Stomach (tissue), 9 donors: ENCODE results near the gene C2orf78. TPM values are rescaled to one million over a fixed set of nuclear protein-coding genes. Genes with fewer than 3 reads are reported as not detected.
"Not testable (repeated sequence)": the region's sequence is repeated elsewhere in the genome, so short reads cannot be mapped to it uniquely, and the experiment has no call there.

ENCODE experiments used
- DNase-seq, 2 donors: peaks; one replicate each; pipeline versions ENCODE4 v3.0.0 to v3.0.0-alpha.2; 2013 to 2019
- H3K27ac ChIP-seq, 5 donors: fragments of 200-600 bp in 4 of 5; sonication (generic) in 4 of 5; one replicate each; pipeline ENCODE4 v1.5.1; 2013 to 2019; ENCODE audit warnings: mild to moderate bottlenecking in 1 of 5, moderate library complexity in 1 of 5
- H3K27me3 ChIP-seq, 3 donors: fragments of 200-600 bp; sonication (generic); one replicate each; pipeline ENCODE4 v1.5.1; 2017 to 2019; ENCODE audit warnings: mixed run types in 1 of 3
- H3K36me3 ChIP-seq, 4 donors: fragments of 200-600 bp; sonication (generic); 1 replicate in 3 of 4; 2 replicates in 1 of 4; pipeline ENCODE4 v1.5.1; 2016 to 2019
- H3K4me1 ChIP-seq, 4 donors: fragments of 200-600 bp; sonication (generic); one replicate each; pipeline ENCODE4 v1.5.1; 2016 to 2019
- H3K4me3 ChIP-seq, 4 donors: fragments of 200-600 bp; sonication (generic) in 3 of 4; one replicate each; pipeline ENCODE4 v1.5.1; 2016 to 2019; ENCODE audit warnings: mild to moderate bottlenecking in 1 of 4
- H3K9me3 ChIP-seq, 4 donors: fragments of 200-600 bp; sonication (generic); one replicate each; pipeline ENCODE4 v1.5.1; 2016 to 2019
- EP300 ChIP-seq: sonication (generic); formaldehyde crosslinking; IDR thresholded peaks from one replicate; pipeline ENCODE4 v1.6.1; 2017; ENCODE audit warnings: antibody characterized with exemption
- POLR2A ChIP-seq, 4 donors: fragments of 450-650 bp; IDR thresholded peaks; one replicate each; pipeline ENCODE4 v1.6.1; 2016; ENCODE audit warnings: antibody characterized with exemption in 4 of 4, control low read depth in 2 of 4, mild to moderate bottlenecking in 1 of 4, moderate library complexity in 1 of 4
- POLR2AphosphoS5 ChIP-seq, 3 donors: sonication (generic); formaldehyde crosslinking; IDR thresholded peaks; one replicate each; pipeline ENCODE4 v1.6.1; 2016; ENCODE audit warnings: antibody characterized with exemption in 3 of 3
- WGBS, 5 donors: extraction: QIAGEN DNeasy Blood & Tissue Kit in 3 of 5; methylation state at CpG; one replicate each; pipeline versions ENCODE4 v1.1.5 to v1.1.7; 2013 to 2018; 5-methylcytosine and 5-hydroxymethylcytosine counted together
- intact Hi-C: fragments of 100-400 bp; cut with DNase I; formaldehyde crosslinking; loops from one replicate; pipeline ENCODE4 v1.15.1; 2023; ENCODE audit warnings: low total_unique reads
- polyA plus RNA-seq, 3 donors: library from polyadenylated mRNA; stranded (reverse); fragments of 200-250 nt; gene quantifications; one replicate each; pipeline ENCODE4 v1.2.3, GENCODE V29; 2013
- total RNA-seq, 5 donors: library from RNA; depleted of rRNA; stranded (reverse); fragments of >200 nt; gene quantifications; one replicate each; pipeline versions ENCODE4 v1.1.0 to v1.2.3, GENCODE V29; 2014 to 2016
- TF ChIP-seq, protein P1 (sequence below), 7 experiments: fragments of 450-650 bp in 4 of 7; fragments of 200-600 bp in 3 of 7; sonication (generic) in 3 of 7; IDR thresholded peaks; one replicate each; pipeline ENCODE4 v1.5.1; 2016 to 2019; ENCODE audit warnings: antibody characterized with exemption in 7 of 7, control low read depth in 2 of 7, mild to moderate bottlenecking in 1 of 7
- donor health status: healthy with polysubstance abuse.
- donor health status: Bipolar disorder and iron deficiency.
- donor health status: healthy.

Gene C2orf78
- total and polyA plus RNA-seq, 8 donors = not detected

GRCh38 chr2:73776869-73777519 is 7.0 kb upstream of the C2orf78 start:
- Histone ChIP-seq H3K4me3 (no peak overlapping the region), H3K27me3 (no peaks in the 10 kb centered on the region), H3K4me1 (peaks cover 10 to 35% (median 20%) of the 10 kb centered on the region in 4 donors), H3K9me3 (no peaks in the 10 kb centered on the region), H3K27ac (no peak overlapping the region), H3K36me3 (peaks cover 20 to 59% (median 57%) of the 10 kb centered on the region in 4 donors)
- 88 to 92% (median 92%) methylated on average over 7 to 8 of the region's 8 CpGs for WGBS, 5 donors
- DNase-seq = no peak
- intact Hi-C loops = no loop called here
- TF ChIP-seq POLR2AphosphoS5 (IDR thresholded peaks at IDR 0.05) (no peak), POLR2A (IDR thresholded peaks at IDR 0.05) (no peak), EP300 (no peak)
- TF ChIP-seq, protein P1, sequence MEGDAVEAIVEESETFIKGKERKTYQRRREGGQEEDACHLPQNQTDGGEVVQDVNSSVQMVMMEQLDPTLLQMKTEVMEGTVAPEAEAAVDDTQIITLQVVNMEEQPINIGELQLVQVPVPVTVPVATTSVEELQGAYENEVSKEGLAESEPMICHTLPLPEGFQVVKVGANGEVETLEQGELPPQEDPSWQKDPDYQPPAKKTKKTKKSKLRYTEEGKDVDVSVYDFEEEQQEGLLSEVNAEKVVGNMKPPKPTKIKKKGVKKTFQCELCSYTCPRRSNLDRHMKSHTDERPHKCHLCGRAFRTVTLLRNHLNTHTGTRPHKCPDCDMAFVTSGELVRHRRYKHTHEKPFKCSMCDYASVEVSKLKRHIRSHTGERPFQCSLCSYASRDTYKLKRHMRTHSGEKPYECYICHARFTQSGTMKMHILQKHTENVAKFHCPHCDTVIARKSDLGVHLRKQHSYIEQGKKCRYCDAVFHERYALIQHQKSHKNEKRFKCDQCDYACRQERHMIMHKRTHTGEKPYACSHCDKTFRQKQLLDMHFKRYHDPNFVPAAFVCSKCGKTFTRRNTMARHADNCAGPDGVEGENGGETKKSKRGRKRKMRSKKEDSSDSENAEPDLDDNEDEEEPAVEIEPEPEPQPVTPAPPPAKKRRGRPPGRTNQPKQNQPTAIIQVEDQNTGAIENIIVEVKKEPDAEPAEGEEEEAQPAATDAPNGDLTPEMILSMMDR (IDR thresholded peaks at IDR 0.05) = no peak

DNA sequence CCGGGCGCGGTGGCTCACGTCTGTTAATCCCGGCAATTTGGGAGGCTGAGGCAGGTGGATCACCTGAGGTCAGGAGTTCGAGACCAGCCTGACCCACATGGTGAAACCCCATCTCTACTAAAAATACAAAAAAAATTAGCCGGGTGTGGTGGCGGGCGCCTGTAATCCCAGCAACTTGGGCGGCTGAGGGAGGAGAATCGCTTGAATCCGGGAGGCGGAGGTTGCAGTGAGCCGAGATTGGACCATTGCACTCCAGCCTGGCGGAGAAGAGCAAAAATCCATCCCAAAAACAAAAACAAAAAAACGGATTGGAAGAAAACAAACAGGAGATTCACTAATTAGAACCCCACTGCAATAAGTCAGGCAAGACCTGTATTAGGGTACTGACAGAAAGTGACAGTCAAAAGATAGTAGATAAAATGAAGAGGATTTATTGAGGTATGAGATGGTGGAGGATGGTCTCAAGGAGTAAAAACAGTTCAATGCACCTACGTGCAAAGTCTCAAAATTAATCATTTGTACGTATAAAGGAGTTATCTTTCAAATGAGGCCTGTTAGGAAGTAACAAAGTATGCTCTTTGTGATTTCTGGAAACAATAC is 5.0 kb upstream of the C2orf78 start:
- intact Hi-C loops, H3K27me3 ChIP-seq, H3K9me3 ChIP-seq, DNase-seq: not testable (repeated sequence)
- 68 to 73% (median 72%) methylated on average over 18 of the region's 18 CpGs for WGBS, 5 donors
- H3K27ac ChIP-seq = peak overlapping the region in 4 of 5 donors; percentile 91 to 94 (median 93)
- peaks cover 13 to 40% (median 37%) of the 10 kb centered on the region in 4 donors for H3K36me3 ChIP-seq
- peak overlapping the region; percentile 79 to 91 (median 86) for H3K4me3 ChIP-seq
- H3K4me1 ChIP-seq = peaks cover 10 to 35% (median 20%) of the 10 kb centered on the region in 4 donors

GRCh38 chr2:73779467-73780236 is 4.3 kb upstream of the C2orf78 start, which contains the start of gene DUSP11:
Gene DUSP11, minus strand, starts transcription at chr2:73780103. Its CDS starts 129 bp downstream, at chr2:73779974.
- 0 to 1% (median 0%) methylated on average over 35 to 40 of the region's 40 CpGs for WGBS, 5 donors
- TF ChIP-seq POLR2A (IDR thresholded peaks at IDR 0.05) (peak in 2 of 4 donors; percentile 61 to 74), POLR2AphosphoS5 (IDR thresholded peaks at IDR 0.05) (peak; percentile 92 to 96 (median 92)), EP300 (no peak)
- TF ChIP-seq, protein P1 (IDR thresholded peaks at IDR 0.05) = peak in 5 of 7 experiments; percentile 79 to 95 (median 82)

GRCh38 chr2:73780237-73780582 is 3.8 kb upstream of the C2orf78 start:
- TF ChIP-seq POLR2A (IDR thresholded peaks at IDR 0.05) (no peak), POLR2AphosphoS5 (IDR thresholded peaks at IDR 0.05) (no peak), EP300 (no peak)
- TF ChIP-seq, protein P1 (IDR thresholded peaks at IDR 0.05) = no peak
- peaks cover 10 to 35% (median 20%) of the 10 kb centered on the region in 4 donors for H3K4me1 ChIP-seq
- intact Hi-C loops = no loop called here
- H3K27ac ChIP-seq = peak overlapping the region in 3 of 5 donors; percentile 91 to 94 (median 93)
- H3K27me3 ChIP-seq = no peaks in the 10 kb centered on the region
- peak overlapping the region; percentile 79 to 91 (median 86) for H3K4me3 ChIP-seq
- 3 to 6% (median 4%) methylated on average over 7 of the region's 7 CpGs for WGBS, 5 donors
- H3K36me3 ChIP-seq = peaks cover 13 to 27% (median 25%) of the 10 kb centered on the region in 4 donors
- no peak for DNase-seq
- no peaks in the 10 kb centered on the region for H3K9me3 ChIP-seq

More at GRCh38 chr2:73779467-73780236, 4.3 kb upstream of the C2orf78 start, which contains the start of gene DUSP11:
- intact Hi-C loops = no loop called here
- Histone ChIP-seq H3K36me3 (peaks cover 13 to 33% (median 30%) of the 10 kb centered on the region in 4 donors), H3K27me3 (no peaks in the 10 kb centered on the region), H3K4me1 (peaks cover 10 to 35% (median 20%) of the 10 kb centered on the region in 4 donors), H3K27ac (peak within 1 kb of the TSS; percentile 68 to 94 (median 93)), H3K9me3 (no peaks in the 10 kb centered on the region), H3K4me3 (peak within 1 kb of the TSS; percentile 79 to 91 (median 86))
- DNase-seq = peak; percentile 98

GRCh38 chr2:73783402-73783801 is 581 bp upstream of the C2orf78 start:
- H3K36me3 ChIP-seq, DNase-seq, H3K9me3 ChIP-seq, H3K27me3 ChIP-seq, intact Hi-C loops, H3K4me3 ChIP-seq, H3K27ac ChIP-seq: not testable (repeated sequence)
- WGBS, 5 donors = 79 to 86% (median 81%) methylated on average over 15 of the region's 15 CpGs
- peaks cover 6 to 16% (median 8%) of the 10 kb centered on the region in 4 donors for H3K4me1 ChIP-seq
